PC-9 (cell line): ENCODE measurements around the gene LIN37. TPM values are rescaled to one million over a fixed set of nuclear protein-coding genes. Genes with fewer than 3 reads are reported as not detected.
"Not testable (repeated sequence)": the region's sequence is repeated elsewhere in the genome, so short reads cannot be mapped to it uniquely, and the experiment has no call there.

Experiments used
- BruUV-seq: library from RNA; stranded (reverse); fragments of 400-500 nt; replicated peaks from 2 replicates; lab custom pipeline; 2021; lab: Mats Ljungman, UMichigan
- CTCF ChIA-PET: fragments of 300-600 bp; sonication (Branson Sonifier 250); formaldehyde crosslinking; loops from one replicate; lab custom pipeline; 2022; ENCODE audit warnings: antibody characterized with exemption; lab: Charles Lee
- POLR2A ChIA-PET: fragments of 300-600 bp; sonication (Branson Sonifier 250); formaldehyde crosslinking; loops from one replicate; lab custom pipeline; 2022; ENCODE audit warnings: antibody characterized with exemption; ENCODE audit not compliant: unreplicated experiment; lab: Charles Lee
- DNase-seq, 2 experiments: peaks; one replicate each; pipeline versions ENCODE4 v3.0.0 to v3.0.0-alpha.2; 2015 to 2022; ENCODE audit warnings: mixed read lengths in 1 of 2
- H2AFZ ChIP-seq: fragments of 200-600 bp; sonication (generic); 2 replicates; pipeline ENCODE4 v1.8.1; 2017; ENCODE audit warnings: antibody characterized with exemption
- H3F3A ChIP-seq: fragments of 200-600 bp; sonication (generic); 2 replicates; pipeline ENCODE4 v1.8.1; 2017; ENCODE audit warnings: antibody characterized with exemption, mild to moderate bottlenecking, low read depth; ENCODE audit not compliant: insufficient read depth
- H3K27ac ChIP-seq: fragments of 200-600 bp; sonication (generic); 2 replicates; pipeline ENCODE4 v1.6.1; 2016; ENCODE audit warnings: mixed run types
- H3K27me3 ChIP-seq: fragments of 200-600 bp; sonication (generic); 2 replicates; pipeline ENCODE4 v1.6.1; 2016; ENCODE audit warnings: low read depth, mixed run types; ENCODE audit not compliant: insufficient read depth
- H3K36me3 ChIP-seq: fragments of 200-600 bp; sonication (generic); 2 replicates; pipeline ENCODE4 v1.6.1; 2016; ENCODE audit warnings: low read depth, mixed run types
- H3K4me1 ChIP-seq: fragments of 200-600 bp; sonication (generic); replicated peaks from 2 replicates; pipeline ENCODE4 v1.6.1; 2016; ENCODE audit warnings: mixed run types; ENCODE audit not compliant: insufficient read depth
- H3K4me2 ChIP-seq: fragments of 200-600 bp; sonication (generic); 2 replicates; pipeline ENCODE4 v1.6.1; 2017; ENCODE audit warnings: mixed run types
- H3K4me3 ChIP-seq: fragments of 200-600 bp; sonication (generic); 2 replicates; pipeline ENCODE4 v1.6.1; 2016; ENCODE audit warnings: mixed run types
- H3K79me2 ChIP-seq: fragments of 200-600 bp; sonication (generic); 2 replicates; pipeline ENCODE4 v1.6.1; 2017; ENCODE audit warnings: low read depth, mixed run types
- H3K9me2 ChIP-seq: fragments of 200-600 bp; sonication (generic); 2 replicates; pipeline ENCODE4 v1.8.1; 2017; ENCODE audit warnings: mild to moderate bottlenecking; ENCODE audit not compliant: insufficient read depth
- H3K9me3 ChIP-seq: fragments of 200-600 bp; sonication (generic); 2 replicates; pipeline ENCODE4 v1.8.1; 2016; ENCODE audit warnings: low read depth; ENCODE audit not compliant: insufficient read depth
- H4K20me1 ChIP-seq: fragments of 200-600 bp; sonication (generic); 2 replicates; pipeline ENCODE4 v1.8.1; 2017; ENCODE audit not compliant: insufficient read depth
- CTCF ChIP-seq: fragments of 200-600 bp; sonication (generic); conservative IDR thresholded peaks from 2 replicates; pipeline ENCODE4 v1.6.1; 2017; ENCODE audit warnings: mixed run types, antibody characterized with exemption, mild to moderate bottlenecking, moderate library complexity
- EZH2 ChIP-seq: fragments of 200-600 bp; sonication (generic); IDR thresholded peaks from 2 replicates; pipeline ENCODE4 v1.8.0; 2017; ENCODE audit warnings: antibody characterized with exemption, low read depth
- intact Hi-C: fragments of 100-400 bp; cut with micrococcal nuclease; formaldehyde crosslinking; loops from one replicate; pipeline ENCODE4 v1.10.0; 2022; ENCODE audit not compliant: unreplicated experiment
- total RNA-seq: library from RNA; stranded (reverse); gene quantifications from 2 replicates; pipeline ENCODE4 v1.2.3, GENCODE V29; 2021

The LIN37 gene
- total RNA-seq, 1 experiment from 2014 or later, result 17.0 TPM

GRCh38 chr19:35722461-35722860 is 25.9 kb upstream of the LIN37 start:
- CTCF ChIA-PET, result no interaction called here
- H3K27ac ChIP-seq, result no peak overlapping the region
- intact Hi-C loops, result no loop called here
- H3K9me3 ChIP-seq, result no peaks in the 10 kb centered on the region
- peaks cover 14% of the 10 kb centered on the region for H4K20me1 ChIP-seq
- BruUV-seq, result no TSS peak
- no peak overlapping the region for H3K4me2 ChIP-seq
- TF ChIP-seq CTCF, result no peak
- TF ChIP-seq EZH2, result no peak
- H3K36me3 ChIP-seq, result no peaks in the 10 kb centered on the region
- DNase-seq, result no peak
- peaks cover 22% of the 10 kb centered on the region for H3K79me2 ChIP-seq
- no peak overlapping the region for H3K4me3 ChIP-seq
- no peaks in the 10 kb centered on the region for H3K27me3 ChIP-seq
- peaks cover 6% of the 10 kb centered on the region for H3K4me1 ChIP-seq
- H3K9me2 ChIP-seq, result no peaks in the 10 kb centered on the region
- H3F3A ChIP-seq, result no peaks in the 10 kb centered on the region
- POLR2A ChIA-PET, result no interaction called here
- H2AFZ ChIP-seq, result no peak overlapping the region

- POLR2A ChIA-PET, result no interaction called here
- CTCF ChIA-PET, result no interaction called here
- Histone ChIP-seq H3K4me3 (no peak overlapping the region), H3K4me2 (no peak overlapping the region), H4K20me1 (peaks cover 14% of the 10 kb centered on the region), H3K9me3 (no peaks in the 10 kb centered on the region), H3K4me1 (peaks cover 6% of the 10 kb centered on the region), H3K27me3 (no peaks in the 10 kb centered on the region), H3K9me2 (no peaks in the 10 kb centered on the region), H3F3A (no peaks in the 10 kb centered on the region), H3K79me2 (peaks cover 22% of the 10 kb centered on the region), H2AFZ (no peak overlapping the region), H3K27ac (no peak overlapping the region), H3K36me3 (no peaks in the 10 kb centered on the region)
- TF ChIP-seq CTCF (no peak), EZH2 (no peak)
- intact Hi-C loops, result no loop called here
- no TSS peak for BruUV-seq
- no peak for DNase-seq
Measured at GRCh38 chr19:35722897-35723296, 25.5 kb upstream of the LIN37 start.

- Histone ChIP-seq H3F3A (no peaks in the 10 kb centered on the region), H3K27me3 (no peaks in the 10 kb centered on the region), H3K36me3 (no peaks in the 10 kb centered on the region), H4K20me1 (peaks cover 11% of the 10 kb centered on the region), H3K27ac (no peak overlapping the region), H3K4me1 (peaks cover 6% of the 10 kb centered on the region), H3K79me2 (peaks cover 16% of the 10 kb centered on the region), H3K4me3 (no peak overlapping the region), H3K4me2 (no peak overlapping the region), H3K9me2 (no peaks in the 10 kb centered on the region), H2AFZ (no peak overlapping the region), H3K9me3 (no peaks in the 10 kb centered on the region)
- ChIA-PET CTCF (no interaction called here), POLR2A (interaction anchor here (0.6 kb wide), 1 partner anchor 159 kb away, joined by 3 read pairs; no protein-coding TSS in a partner anchor)
- DNase-seq, result no peak
- BruUV-seq, result no TSS peak
- TF ChIP-seq EZH2, result no peak
- no peak for TF ChIP-seq CTCF
- intact Hi-C loops, result no loop called here
Measured at GRCh38 chr19:35723671-35724070, 24.7 kb upstream of the LIN37 start.

- H3K27me3 ChIP-seq, POLR2A ChIA-PET, BruUV-seq, H3F3A ChIP-seq, H2AFZ ChIP-seq, H3K27ac ChIP-seq, H4K20me1 ChIP-seq, H3K36me3 ChIP-seq, H3K4me3 ChIP-seq, DNase-seq, H3K4me1 ChIP-seq, H3K4me2 ChIP-seq, CTCF ChIA-PET, H3K9me2 ChIP-seq, H3K9me3 ChIP-seq, intact Hi-C loops: not testable (repeated sequence)
- H3K79me2 ChIP-seq, result peaks cover 12% of the 10 kb centered on the region
Measured at GRCh38 chr19:35724132-35724531, 24.2 kb upstream of the LIN37 start.
